HG03469 (cell line): ENCODE data around the gene CFAP99.
"Not testable (repeated sequence)": the region's sequence is repeated elsewhere in the genome, so short reads cannot be mapped to it uniquely, and the experiment has no call there.

ENCODE experiments used
- ATAC-seq: cut with Tn5 transposase; IDR thresholded peaks from one replicate; pipeline ENCODE4 v1.9.1; 2021; ENCODE audit warnings: mild to moderate bottlenecking, moderate library complexity, moderate number of reproducible peaks; ENCODE audit not compliant: unreplicated experiment

CFAP99 gene

GRCh38 chr4:2427383-2428334 is 8.9 kb downstream of the CFAP99 start:
- no peak for ATAC-seq

GRCh38 chr4:2428496-2429213 is 9.9 kb downstream of the CFAP99 start:
- ATAC-seq = no peak

GRCh38 chr4:2429945-2430757 is 11.4 kb downstream of the CFAP99 start:
- not testable (repeated sequence) for ATAC-seq

- ATAC-seq = no peak
These were observed 13.2 kb downstream of the CFAP99 start for GRCh38 chr4:2432004-2432403.

- ATAC-seq = no peak
These were observed 14.3 kb downstream of the CFAP99 start for GRCh38 chr4:2432991-2433530.

GRCh38 chr4:2433609-2434350 is 15.0 kb downstream of the CFAP99 start:
- ATAC-seq = no peak

- ATAC-seq = no peak
These were observed 15.7 kb downstream of the CFAP99 start for GRCh38 chr4:2434420-2434819.

- no peak for ATAC-seq
These were observed 17.5 kb downstream of the CFAP99 start for GRCh38 chr4:2436301-2436700.

GRCh38 chr4:2436761-2437474 is 18.2 kb downstream of the CFAP99 start:
- ATAC-seq = no peak

- ATAC-seq = no peak
These were observed 18.9 kb downstream of the CFAP99 start for GRCh38 chr4:2437475-2438215.

GRCh38 chr4:2438822-2439718 is 20.3 kb downstream of the CFAP99 start:
- no peak for ATAC-seq

GRCh38 chr4:2441393-2442174 is 22.8 kb downstream of the CFAP99 start:
- peak; percentile 54 for ATAC-seq

GRCh38 chr4:2442175-2442993 is 23.6 kb downstream of the CFAP99 start:
- no peak for ATAC-seq

- no peak for ATAC-seq
These were observed 24.4 kb downstream of the CFAP99 start for GRCh38 chr4:2443061-2443730.

GRCh38 chr4:2443956-2444740 is 25.4 kb downstream of the CFAP99 start:
- no peak for ATAC-seq
